Brain microvascular endothelial cell (primary cell): ENCODE data around the gene PIGN.

Experiments
- DNase-seq: peaks from one replicate; pipeline ENCODE4 v3.0.0-alpha.2; 2020
- H3K27ac ChIP-seq: fragments of 250-450 bp; sonication (Bioruptor Pico); 2 replicates; pipeline ENCODE4 v1.5.1; 2020; ENCODE audit warnings: mild to moderate bottlenecking, moderate library complexity
- H3K27me3 ChIP-seq: fragments of 250-450 bp; sonication (Bioruptor Pico); replicated peaks from 2 replicates; pipeline ENCODE4 v1.5.1; 2020; ENCODE audit warnings: mild to moderate bottlenecking
- H3K36me3 ChIP-seq: fragments of 250-450 bp; sonication (Bioruptor Pico); replicated peaks from 2 replicates; pipeline ENCODE4 v1.5.1; 2020; ENCODE audit warnings: mild to moderate bottlenecking
- H3K4me3 ChIP-seq: 2 replicates; pipeline ENCODE4 v1.5.1; 2011; ENCODE audit warnings: low read depth, mild to moderate bottlenecking, control low read depth, low read length, moderate library complexity
- CTCF ChIP-seq: IDR thresholded peaks from 2 replicates; pipeline ENCODE4 v1.5.1; 2011; ENCODE audit warnings: low read depth, mild to moderate bottlenecking, moderate library complexity, low read length, control low read depth, inconsistent platforms; ENCODE audit errors: missing control alignments
- in situ Hi-C: cut with HindIII; loops from 2 replicates; pipeline ENCODE4 v1.10.0; 2017; ENCODE audit warnings: low sequenced_read_pairs, low pct_ligation_motif_present

PIGN gene

DNA sequence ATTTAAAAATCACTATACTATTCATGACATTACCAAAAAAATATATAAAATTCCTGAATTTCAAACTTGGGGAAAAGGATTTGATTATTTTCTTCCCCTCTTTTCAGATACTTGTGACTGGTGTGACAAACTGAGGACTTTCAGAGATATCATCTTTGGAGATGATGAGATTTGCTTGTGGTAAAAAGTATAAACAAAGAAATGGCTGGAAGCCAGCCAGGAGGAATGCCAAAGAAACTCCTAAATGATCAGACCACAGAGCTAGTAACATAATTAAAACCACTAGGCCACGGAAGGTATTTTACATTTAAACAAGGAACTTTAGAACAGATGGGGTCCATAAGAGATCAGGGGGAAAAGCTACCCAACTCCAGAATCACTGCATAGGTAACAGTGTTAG, 58.7 kb downstream of the PIGN start:
- no peak overlapping the region for H3K27ac ChIP-seq
- H3K4me3 ChIP-seq: no peak overlapping the region
- H3K27me3 ChIP-seq: no peaks in the 10 kb centered on the region
- peak; percentile 55 for DNase-seq
- TF ChIP-seq CTCF: no peak
- no peaks in the 10 kb centered on the region for H3K36me3 ChIP-seq
- in situ Hi-C loops: no loop called here

DNA sequence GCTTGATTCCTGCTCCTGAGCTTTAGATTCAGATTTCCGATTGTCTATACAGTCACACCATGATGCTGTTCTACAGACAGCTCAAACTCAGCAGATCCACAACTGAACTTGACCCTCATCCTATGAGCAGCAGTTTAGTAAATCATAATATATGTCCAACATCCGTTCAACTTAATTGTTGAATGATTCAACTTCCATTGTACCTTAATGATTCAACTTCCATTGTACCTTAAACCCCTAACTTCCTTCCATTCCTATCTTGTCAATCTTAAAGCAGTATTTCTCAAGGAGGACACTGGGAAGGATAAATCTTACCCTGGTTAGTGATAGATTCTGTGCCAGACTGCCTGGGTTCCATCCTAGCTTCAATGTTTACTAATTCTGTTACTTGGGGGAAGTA, 60.1 kb downstream of the PIGN start:
- no peak for TF ChIP-seq CTCF
- Histone ChIP-seq H3K36me3 (no peaks in the 10 kb centered on the region), H3K4me3 (no peak overlapping the region), H3K27me3 (no peaks in the 10 kb centered on the region), H3K27ac (no peak overlapping the region)
- DNase-seq: no peak
- in situ Hi-C loops: no loop called here

- Histone ChIP-seq H3K36me3 (no peaks in the 10 kb centered on the region), H3K27ac (no peak overlapping the region), H3K27me3 (no peaks in the 10 kb centered on the region), H3K4me3 (no peak overlapping the region)
- no peak for TF ChIP-seq CTCF
- DNase-seq: no peak
- in situ Hi-C loops: no loop called here
Measured at GRCh38 chr18:62125702-62126101, 61.2 kb downstream of the PIGN start.

DNA sequence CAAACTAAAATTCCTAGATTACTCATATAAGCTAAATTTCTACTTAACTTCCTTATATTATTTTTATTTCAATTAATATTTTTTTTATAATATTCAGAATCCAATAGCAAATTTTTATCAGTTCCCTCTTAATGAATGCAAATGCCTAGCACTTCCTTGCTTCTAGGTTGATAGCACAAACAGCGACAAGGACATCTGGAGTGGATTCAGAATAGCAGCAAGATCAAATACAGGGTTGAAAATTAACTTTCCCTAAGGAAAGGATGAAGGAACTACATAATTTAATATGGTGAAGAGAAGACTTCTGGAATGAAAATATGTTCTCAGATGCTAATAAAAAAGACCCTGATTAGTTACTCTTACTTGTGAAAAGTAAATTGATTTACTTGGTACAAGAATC, 64.5 kb downstream of the PIGN start:
- no peak for DNase-seq
- TF ChIP-seq CTCF: no peak
- Histone ChIP-seq H3K27me3 (no peaks in the 10 kb centered on the region), H3K36me3 (no peaks in the 10 kb centered on the region), H3K4me3 (no peak overlapping the region), H3K27ac (no peak overlapping the region)
- in situ Hi-C loops: no loop called here

DNA sequence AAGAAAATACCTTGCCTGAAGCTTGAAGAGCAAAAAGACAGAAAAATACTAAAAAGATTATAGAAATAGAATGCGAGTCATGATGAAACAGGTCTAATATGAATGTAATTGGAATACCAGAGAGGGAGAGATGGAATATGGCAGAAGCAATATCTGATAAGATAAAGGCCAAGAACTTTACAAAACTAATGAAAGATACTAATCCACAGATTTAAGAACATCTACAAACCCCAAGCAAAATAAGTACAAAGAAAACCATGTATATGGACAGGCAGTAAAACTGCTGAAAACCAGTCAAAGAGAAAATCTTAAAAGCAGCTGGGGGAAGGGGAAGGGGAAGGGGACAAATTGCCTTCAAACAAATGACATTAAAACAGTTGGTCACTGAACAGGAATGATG, 67.0 kb downstream of the PIGN start:
- H3K36me3 ChIP-seq: no peaks in the 10 kb centered on the region
- in situ Hi-C loops: no loop called here
- DNase-seq: no peak
- H3K27ac ChIP-seq: no peak overlapping the region
- no peaks in the 10 kb centered on the region for H3K27me3 ChIP-seq
- H3K4me3 ChIP-seq: no peak overlapping the region
- no peak for TF ChIP-seq CTCF

GRCh38 chr18:62118328-62118727, 68.5 kb downstream of the PIGN start:
- no peak for TF ChIP-seq CTCF
- peak; percentile 12 for DNase-seq
- Histone ChIP-seq H3K4me3 (no peak overlapping the region), H3K27ac (no peak overlapping the region), H3K36me3 (no peaks in the 10 kb centered on the region), H3K27me3 (no peaks in the 10 kb centered on the region)
- in situ Hi-C loops: no loop called here
